ENCODE results near the gene SLC30A1. TPM values are rescaled to one million over a fixed set of nuclear protein-coding genes. Genes with fewer than 3 reads are reported as not detected.

SLC30A1 gene
- total and polyA plus RNA-seq, 2 of the 13 experiments (the other 11 are each of a cell fraction or from before 2014, with no cell fraction given) = 5.9 to 24.4 TPM

GRCh38 chr1:211548321-211549091 is 30.5 kb downstream of the SLC30A1 start:
- Histone ChIP-seq H4K20me1 (ENCODE audit: insufficient read depth, low read length) (no peaks in the 10 kb centered on the region), H3K36me3 (replicated peaks in 1 of 2; ENCODE audit: control insufficient read depth in 1 of 2, insufficient read depth in 2 of 2, low read length in 2 of 2) (no peaks in the 10 kb centered on the region), H3K27ac (ENCODE audit: extremely low read length, insufficient read depth, low read length) (no peak overlapping the region), H3K4me3 (replicated peaks in 1 of 3; ENCODE audit: insufficient read depth in 1 of 3, low read depth in 2 of 3, low read length in 3 of 3) (no peak overlapping the region), H2AFZ (ENCODE audit: low read length) (no peak overlapping the region), H3K4me1 (ENCODE audit: insufficient read depth, low read length) (peaks cover 36% of the 10 kb centered on the region), H3K9me3 (ENCODE audit: low read length) (no peaks in the 10 kb centered on the region), H3K79me2 (ENCODE audit: insufficient read depth, low read length) (no peaks in the 10 kb centered on the region), H3K27me3 (ENCODE audit: control insufficient read depth in 1 of 2, insufficient read depth in 2 of 2, low read length in 2 of 2) (peaks cover 0 to 24% of the 10 kb centered on the region in 2 experiments; a peak in 2 of 5 replicates), H3K4me2 (ENCODE audit: low read depth, low read length) (peak overlapping the region; percentile 57), H3K9ac (ENCODE audit: insufficient read depth, low read depth, low read length) (no peak overlapping the region)
- ChIA-PET POLR2A (no interaction called here), CTCF (ENCODE audit: low intra/inter-chr PET ratio, low total read pairs) (no interaction called here)
- in situ Hi-C loops (cut with HindIII; ENCODE audit: extremely low pct_ligation_motif_present, low pct_unique_long_range_greater_than_20kb) (no loop called here), intact Hi-C loops (cut with micrococcal nuclease; ENCODE audit: unreplicated experiment) (no loop called here)
- FAIRE-seq (no peak), ATAC-seq (peak; percentile 77), DNase-seq (ENCODE audit: low spot score) (no peak)
- no TSS peak for BruUV-seq (replicated peaks)
- TF ChIP-seq AKAP8 (CRISPR knock-in tag; IDR thresholded peaks at IDR 0.05) (no peak), DMAP1 (CRISPR knock-in tag; IDR thresholded peaks at IDR 0.05) (no peak), ZNF800 (CRISPR knock-in tag; IDR thresholded peaks at IDR 0.05) (no peak), ARHGAP35 (CRISPR knock-in tag; IDR thresholded peaks at IDR 0.05; ENCODE audit: borderline replicate concordance) (no peak), ZNF792 (CRISPR knock-in tag; IDR thresholded peaks at IDR 0.05) (0 out of 2 replicates have a peak, but pooled peaks have one; percentile 39), ZNF17 (CRISPR knock-in tag; IDR thresholded peaks at IDR 0.05) (no peak), ZNF784 (CRISPR knock-in tag; IDR thresholded peaks at IDR 0.05; ENCODE audit: borderline replicate concordance) (no peak), HNRNPH1 (optimal IDR thresholded peaks at IDR 0.05; ENCODE audit: low read depth, low read length) (no peak), ZNF281 (CRISPR knock-in tag; IDR thresholded peaks at IDR 0.05; ENCODE audit: borderline replicate concordance) (peak; percentile 33; the same call in 1 of the 2 replicates), ZBTB4 (CRISPR knock-in tag; IDR thresholded peaks at IDR 0.05; ENCODE audit: borderline replicate concordance) (no peak)
- 13% methylated on average over 9 of the region's 9 CpGs for WGBS (ENCODE audit: low lambda C conversion rate)

All from HepG2 (cell line).